Kidney (tissue), 14 donors: ENCODE results near the gene PTPA. TPM values are rescaled to one million over a fixed set of nuclear protein-coding genes. Genes with fewer than 3 reads are reported as not detected.

ENCODE experiments used
- DNase-seq, 5 donors: peaks; one replicate each; pipeline ENCODE4 v3.0.0-alpha.2; 2013 to 2020
- FAIRE-seq: peaks from 2 replicates; lab custom pipeline; 2012; peaks lifted over from hg19 to GRCh38; lab: Jason Lieb, UNC
- H3K27ac ChIP-seq, 2 donors: one replicate each; pipeline ENCODE4 v1.7.0; 2013; ENCODE audit warnings: low read depth in 2 of 2, low read length in 2 of 2, inconsistent platforms in 1 of 2
- H3K27me3 ChIP-seq: one replicate; pipeline ENCODE4 v1.7.1; 2013; ENCODE audit warnings: low read length, inconsistent platforms; ENCODE audit not compliant: control insufficient read depth, insufficient read depth
- H3K36me3 ChIP-seq, 3 donors: one replicate each; pipeline versions ENCODE4 v1.7.0 to v1.7.1; 2013; ENCODE audit warnings: low read length in 3 of 3, control low read depth in 1 of 3, inconsistent platforms in 1 of 3; ENCODE audit not compliant: insufficient read depth in 3 of 3, control insufficient read depth in 2 of 3
- H3K4me1 ChIP-seq, 3 donors: one replicate each; pipeline versions ENCODE4 v1.7.0 to v1.7.1; 2013; ENCODE audit warnings: low read length in 3 of 3, inconsistent platforms in 1 of 3, low read depth in 1 of 3; ENCODE audit not compliant: control insufficient read depth in 2 of 3, insufficient read depth in 2 of 3
- H3K4me3 ChIP-seq, 3 donors: one replicate each; pipeline versions ENCODE4 v1.7.0 to v1.8.1; 2013; ENCODE audit warnings: low read length in 3 of 3, control low read depth in 1 of 3, inconsistent platforms in 1 of 3
- H3K9ac ChIP-seq, 3 donors: one replicate each; pipeline versions ENCODE4 v1.7.0 to v1.7.1; 2013; ENCODE audit warnings: low read length in 3 of 3, control low read depth in 1 of 3, inconsistent platforms in 1 of 3
- H3K9me3 ChIP-seq, 3 donors: one replicate each; pipeline versions ENCODE4 v1.7.0 to v1.7.1; 2013; ENCODE audit warnings: low read length in 3 of 3, control low read depth in 1 of 3, inconsistent platforms in 1 of 3; ENCODE audit not compliant: control insufficient read depth in 2 of 3, insufficient read depth in 1 of 3
- CTCF ChIP-seq: IDR thresholded peaks from 3 replicates; pipeline ENCODE4 v1.5.1; 2012; ENCODE audit warnings: mild to moderate bottlenecking, moderate library complexity, borderline replicate concordance; ENCODE audit not compliant: insufficient read depth; ENCODE audit errors: extremely low read depth
- intact Hi-C: fragments of 100-400 bp; cut with DNase I; formaldehyde crosslinking; loops from one replicate; pipeline ENCODE4 v1.11.1; 2022
- polyA plus RNA-seq: library from polyadenylated mRNA; stranded (reverse); fragments of 350-450 nt; fragmentation: Illumina TruSeq; extraction: RNeasy Lipid Tissue Mini Kit (QIAGEN cat#74804); gene quantifications from one replicate; pipeline ENCODE4 v1.2.3, GENCODE V29; 2014; ENCODE audit warnings: low read depth, low replicate concordance; ENCODE audit not compliant: insufficient read depth
- total RNA-seq: library from RNA; stranded (reverse); fragmentation: NEBNext Ultra II Directional; extraction: Animal tissue kit (Norgen Biotek cat#: 25700); gene quantifications from one replicate; pipeline ENCODE4 v1.2.1, GENCODE V29; 2021
- donor health status: control.
- donor health status: control.
- donor health status: control.
- donor health status: control.
- donor health status: control.
- donor health status: DM: yes; HTN: yes; CAD: no.
- donor health status: Normal renal cell carcinoma (clear cell type).

PTPA gene
- total and polyA plus RNA-seq, 2 donors from 2014 or later: 161 to 164 TPM

- TF ChIP-seq CTCF: no peak
- no peak overlapping the region for H3K9ac ChIP-seq
- no peak overlapping the region for H3K4me3 ChIP-seq
- no peaks in the 10 kb centered on the region for H3K27me3 ChIP-seq
- H3K27ac ChIP-seq: no peak overlapping the region
- no peaks in the 10 kb centered on the region for H3K9me3 ChIP-seq
- no peak for FAIRE-seq
- DNase-seq: no peak
- H3K4me1 ChIP-seq: peaks cover 0 to 2% (median 0%) of the 10 kb centered on the region in 3 donors
- intact Hi-C loops: no loop called here
- H3K36me3 ChIP-seq: peaks cover 0 to 16% (median 0%) of the 10 kb centered on the region in 3 donors
These were observed 39.0 kb upstream of the PTPA start for GRCh38 chr9:129072171-129072570.

GRCh38 chr9:129073404-129073803 lies 37.8 kb upstream of the PTPA start:
- Histone ChIP-seq H3K9ac (no peak overlapping the region), H3K27me3 (no peaks in the 10 kb centered on the region), H3K4me3 (no peak overlapping the region), H3K36me3 (peaks cover 0 to 5% (median 0%) of the 10 kb centered on the region in 3 donors), H3K4me1 (peaks cover 0 to 2% (median 0%) of the 10 kb centered on the region in 3 donors), H3K27ac (no peak overlapping the region), H3K9me3 (no peaks in the 10 kb centered on the region)
- DNase-seq (no peak), FAIRE-seq (no peak)
- TF ChIP-seq CTCF: no peak
- intact Hi-C loops: no loop called here

- no peaks in the 10 kb centered on the region for H3K36me3 ChIP-seq
- no peaks in the 10 kb centered on the region for H3K27me3 ChIP-seq
- no peak overlapping the region for H3K27ac ChIP-seq
- intact Hi-C loops: no loop called here
- H3K9me3 ChIP-seq: no peaks in the 10 kb centered on the region
- no peak overlapping the region for H3K9ac ChIP-seq
- H3K4me3 ChIP-seq: no peak overlapping the region
- no peak for TF ChIP-seq CTCF
- H3K4me1 ChIP-seq: peaks cover 0 to 2% (median 0%) of the 10 kb centered on the region in 3 donors
- FAIRE-seq: no peak
- DNase-seq: no peak
These were observed 37.1 kb upstream of the PTPA start for GRCh38 chr9:129074106-129074505.
